Activated CD8-positive, alpha-beta memory T cell treated with anti-CD3 and anti-CD28 coated beads, Interleukin-2, amount 50 U/mL, for 24 hours (primary cell): ENCODE measurements around the gene CYP2F1.
A peak's percentile ranks its signal among the peaks of the same experiment; 100 is the strongest.
"Not testable (repeated sequence)": the region's sequence is repeated elsewhere in the genome, so short reads cannot be mapped to it uniquely, and the experiment has no call there.

Experiments used
- DNase-seq: peaks from one replicate; pipeline ENCODE4 v3.0.0-alpha.2; 2020; ENCODE audit errors: extremely low read depth

Gene CYP2F1

GRCh38 chr19:41127362-41127761 is 13.1 kb downstream of the CYP2F1 start:
- not testable (repeated sequence) for DNase-seq

- DNase-seq, result peak; percentile 63
These were observed 13.6 kb downstream of the CYP2F1 start for GRCh38 chr19:41127801-41128300.

GRCh38 chr19:41128692-41129091 is 14.5 kb downstream of the CYP2F1 start:
- DNase-seq, result no peak

- no peak for DNase-seq
These were observed 17.0 kb downstream of the CYP2F1 start for GRCh38 chr19:41131186-41131585.

GRCh38 chr19:41133260-41133659 is 19.0 kb downstream of the CYP2F1 start:
- DNase-seq, result no peak

GRCh38 chr19:41134616-41135015 is 20.4 kb downstream of the CYP2F1 start:
- no peak for DNase-seq

GRCh38 chr19:41135390-41136384 is 21.5 kb downstream of the CYP2F1 start:
- not testable (repeated sequence) for DNase-seq

GRCh38 chr19:41136636-41137455 is 22.6 kb downstream of the CYP2F1 start:
- DNase-seq, result no peak

- peak; percentile 70 for DNase-seq
These were observed 30.2 kb downstream of the CYP2F1 start for GRCh38 chr19:41144403-41144802.

GRCh38 chr19:41149831-41150230 is 35.6 kb downstream of the CYP2F1 start:
- no peak for DNase-seq

GRCh38 chr19:41150986-41151385 is 36.8 kb downstream of the CYP2F1 start:
- DNase-seq, result not testable (repeated sequence)

GRCh38 chr19:41154060-41154459 is 39.8 kb downstream of the CYP2F1 start:
- no peak for DNase-seq

GRCh38 chr19:41156207-41156606 is 42.0 kb downstream of the CYP2F1 start:
- no peak for DNase-seq

GRCh38 chr19:41159881-41160280 is 45.6 kb downstream of the CYP2F1 start:
- DNase-seq, result no peak

- DNase-seq, result no peak
These were observed 47.7 kb downstream of the CYP2F1 start for GRCh38 chr19:41161903-41162302.

GRCh38 chr19:41166944-41167804 is 52.9 kb downstream of the CYP2F1 start:
- DNase-seq, result no peak

GRCh38 chr19:41172297-41173164 is 58.3 kb downstream of the CYP2F1 start:
- DNase-seq, result no peak

GRCh38 chr19:41174297-41174928 is 60.2 kb downstream of the CYP2F1 start:
- DNase-seq, result no peak

GRCh38 chr19:41175801-41176777 is 61.9 kb downstream of the CYP2F1 start:
- DNase-seq, result peak; percentile 4
